ENCODE data around the gene FPR3. TPM values are rescaled to one million over a fixed set of nuclear protein-coding genes. Genes with fewer than 3 reads are reported as not detected.

FPR3 gene
- total and polyA plus RNA-seq, 9 of the 15 experiments (the other 6 are each of a cell fraction or from before 2014, with no cell fraction given): 0.08 to 0.51 (median 0.22) TPM; not detected in 1

DNA sequence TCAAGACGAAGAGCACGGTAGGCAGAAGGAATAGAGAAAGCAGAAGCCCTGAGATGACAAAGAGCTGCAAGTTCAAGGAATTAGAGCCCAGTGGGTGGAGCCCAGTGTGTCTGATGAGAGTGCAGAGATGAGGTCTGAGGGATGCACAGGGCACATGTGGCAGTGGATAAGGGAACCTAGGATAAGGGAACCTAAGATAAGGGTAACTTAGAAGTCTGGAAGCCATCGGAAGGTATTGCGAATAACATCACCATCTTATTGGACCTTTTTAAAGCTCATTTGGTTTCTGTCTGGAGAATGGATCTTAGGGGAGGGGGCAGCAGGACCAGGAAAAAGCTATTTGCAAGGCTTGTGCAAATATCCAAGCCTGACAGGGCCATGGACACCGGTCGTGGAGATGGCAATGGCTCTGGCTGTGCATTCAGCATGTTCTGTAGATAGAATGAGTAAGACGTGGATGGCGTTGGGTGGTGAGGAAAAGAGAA is 1.3 kb downstream of the FPR3 start (continued):
- TF ChIP-seq ZNF592 (IDR thresholded peaks at IDR 0.05) (peak; percentile 82), MCM2 (IDR thresholded peaks at IDR 0.05; ENCODE audit: low read depth) (no peak), KDM2B (CRISPR knock-in tag; IDR thresholded peaks at IDR 0.05) (no peak), TFAM (CRISPR knock-in tag; conservative IDR thresholded peaks at IDR 0.05) (no peak), ARID4B (CRISPR knock-in tag; IDR thresholded peaks at IDR 0.05) (no peak), THAP7 (CRISPR knock-in tag; IDR thresholded peaks at IDR 0.05) (no peak), CGGBP1 (CRISPR knock-in tag; IDR thresholded peaks at IDR 0.05) (no peak), ZKSCAN3 (CRISPR knock-in tag; IDR thresholded peaks at IDR 0.05) (no peak), KDM4B (IDR thresholded peaks at IDR 0.05; ENCODE audit: borderline replicate concordance in 2 of 2, low read depth in 1 of 2) (no peak), TAF9B (IDR thresholded peaks at IDR 0.05; ENCODE audit: partially characterized antibody) (peak; percentile 44), CHD4 (IDR thresholded peaks at IDR 0.05; ENCODE audit: insufficient read depth, insufficient replicate concordance, low read depth, low read length, poor library complexity, severe bottlenecking) (no peak), SAFB (IDR thresholded peaks at IDR 0.05; ENCODE audit: borderline replicate concordance, low read depth, low read length) (no peak)
- TF ChIP-seq, protein P1, sequence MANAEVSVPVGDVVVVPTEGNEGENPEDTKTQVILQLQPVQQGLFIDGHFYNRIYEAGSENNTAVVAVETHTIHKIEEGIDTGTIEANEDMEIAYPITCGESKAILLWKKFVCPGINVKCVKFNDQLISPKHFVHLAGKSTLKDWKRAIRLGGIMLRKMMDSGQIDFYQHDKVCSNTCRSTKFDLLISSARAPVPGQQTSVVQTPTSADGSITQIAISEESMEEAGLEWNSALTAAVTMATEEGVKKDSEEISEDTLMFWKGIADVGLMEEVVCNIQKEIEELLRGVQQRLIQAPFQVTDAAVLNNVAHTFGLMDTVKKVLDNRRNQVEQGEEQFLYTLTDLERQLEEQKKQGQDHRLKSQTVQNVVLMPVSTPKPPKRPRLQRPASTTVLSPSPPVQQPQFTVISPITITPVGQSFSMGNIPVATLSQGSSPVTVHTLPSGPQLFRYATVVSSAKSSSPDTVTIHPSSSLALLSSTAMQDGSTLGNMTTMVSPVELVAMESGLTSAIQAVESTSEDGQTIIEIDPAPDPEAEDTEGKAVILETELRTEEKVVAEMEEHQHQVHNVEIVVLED (CRISPR knock-in tag; IDR thresholded peaks at IDR 0.05): no peak
- TF ChIP-seq, protein P2, sequence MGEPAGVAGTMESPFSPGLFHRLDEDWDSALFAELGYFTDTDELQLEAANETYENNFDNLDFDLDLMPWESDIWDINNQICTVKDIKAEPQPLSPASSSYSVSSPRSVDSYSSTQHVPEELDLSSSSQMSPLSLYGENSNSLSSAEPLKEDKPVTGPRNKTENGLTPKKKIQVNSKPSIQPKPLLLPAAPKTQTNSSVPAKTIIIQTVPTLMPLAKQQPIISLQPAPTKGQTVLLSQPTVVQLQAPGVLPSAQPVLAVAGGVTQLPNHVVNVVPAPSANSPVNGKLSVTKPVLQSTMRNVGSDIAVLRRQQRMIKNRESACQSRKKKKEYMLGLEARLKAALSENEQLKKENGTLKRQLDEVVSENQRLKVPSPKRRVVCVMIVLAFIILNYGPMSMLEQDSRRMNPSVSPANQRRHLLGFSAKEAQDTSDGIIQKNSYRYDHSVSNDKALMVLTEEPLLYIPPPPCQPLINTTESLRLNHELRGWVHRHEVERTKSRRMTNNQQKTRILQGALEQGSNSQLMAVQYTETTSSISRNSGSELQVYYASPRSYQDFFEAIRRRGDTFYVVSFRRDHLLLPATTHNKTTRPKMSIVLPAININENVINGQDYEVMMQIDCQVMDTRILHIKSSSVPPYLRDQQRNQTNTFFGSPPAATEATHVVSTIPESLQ (CRISPR knock-in tag; IDR thresholded peaks at IDR 0.05): no peak
